ENCODE data around the gene ATP1B1. TPM values are rescaled to one million over a fixed set of nuclear protein-coding genes. Genes with fewer than 3 reads are reported as not detected.

Gene ATP1B1
- total and polyA plus RNA-seq, 10 donors: 3.1 to 101 (median 57.3) TPM

DNA sequence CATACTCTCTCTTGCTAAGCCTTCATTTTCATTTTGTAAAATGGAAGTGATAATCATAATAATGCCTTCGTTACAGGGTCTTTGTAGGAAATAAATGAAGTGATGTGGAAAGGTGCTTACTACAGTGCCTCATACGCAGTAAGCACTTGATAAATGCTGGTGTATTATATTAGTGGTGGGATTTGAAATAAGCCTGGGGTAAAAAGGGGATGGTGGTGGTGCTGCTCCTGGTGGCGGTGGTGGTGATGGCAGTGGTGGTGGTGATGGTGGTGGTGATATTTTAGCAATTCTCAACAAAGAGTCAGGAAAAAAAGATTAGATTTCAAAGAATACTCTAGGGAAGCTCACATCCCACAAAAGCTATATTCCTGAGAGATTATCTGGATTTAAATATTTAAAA, 35.5 kb upstream of the ATP1B1 start:
- H3K4me1 ChIP-seq: no peaks in the 10 kb centered on the region
- 84 to 97% (median 86%) methylated on average over 3 of the region's 3 CpGs for WGBS, 5 donors
- DNase-seq: no peak
- peaks cover 0 to 22% (median 16%) of the 10 kb centered on the region in 8 donors for H3K9me3 ChIP-seq
- TF ChIP-seq POLR2A (IDR thresholded peaks at IDR 0.05) (no peak), POLR2AphosphoS5 (IDR thresholded peaks at IDR 0.05) (no peak)
- TF ChIP-seq, protein P1, sequence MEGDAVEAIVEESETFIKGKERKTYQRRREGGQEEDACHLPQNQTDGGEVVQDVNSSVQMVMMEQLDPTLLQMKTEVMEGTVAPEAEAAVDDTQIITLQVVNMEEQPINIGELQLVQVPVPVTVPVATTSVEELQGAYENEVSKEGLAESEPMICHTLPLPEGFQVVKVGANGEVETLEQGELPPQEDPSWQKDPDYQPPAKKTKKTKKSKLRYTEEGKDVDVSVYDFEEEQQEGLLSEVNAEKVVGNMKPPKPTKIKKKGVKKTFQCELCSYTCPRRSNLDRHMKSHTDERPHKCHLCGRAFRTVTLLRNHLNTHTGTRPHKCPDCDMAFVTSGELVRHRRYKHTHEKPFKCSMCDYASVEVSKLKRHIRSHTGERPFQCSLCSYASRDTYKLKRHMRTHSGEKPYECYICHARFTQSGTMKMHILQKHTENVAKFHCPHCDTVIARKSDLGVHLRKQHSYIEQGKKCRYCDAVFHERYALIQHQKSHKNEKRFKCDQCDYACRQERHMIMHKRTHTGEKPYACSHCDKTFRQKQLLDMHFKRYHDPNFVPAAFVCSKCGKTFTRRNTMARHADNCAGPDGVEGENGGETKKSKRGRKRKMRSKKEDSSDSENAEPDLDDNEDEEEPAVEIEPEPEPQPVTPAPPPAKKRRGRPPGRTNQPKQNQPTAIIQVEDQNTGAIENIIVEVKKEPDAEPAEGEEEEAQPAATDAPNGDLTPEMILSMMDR (IDR thresholded peaks at IDR 0.05 in 8 of 11, conservative IDR thresholded peaks at IDR 0.05 in 3 of 11): no peak
- no peaks in the 10 kb centered on the region for H3K36me3 ChIP-seq
- peaks cover 0 to 12% (median 0%) of the 10 kb centered on the region in 7 donors for H3K27me3 ChIP-seq (replicated peaks in 1 of 7)
- H3K27ac ChIP-seq: no peak overlapping the region
- intact Hi-C loops (cut with DNase I; ENCODE audit: low total_unique reads): no loop called here
- H3K4me3 ChIP-seq: no peak overlapping the region

DNA sequence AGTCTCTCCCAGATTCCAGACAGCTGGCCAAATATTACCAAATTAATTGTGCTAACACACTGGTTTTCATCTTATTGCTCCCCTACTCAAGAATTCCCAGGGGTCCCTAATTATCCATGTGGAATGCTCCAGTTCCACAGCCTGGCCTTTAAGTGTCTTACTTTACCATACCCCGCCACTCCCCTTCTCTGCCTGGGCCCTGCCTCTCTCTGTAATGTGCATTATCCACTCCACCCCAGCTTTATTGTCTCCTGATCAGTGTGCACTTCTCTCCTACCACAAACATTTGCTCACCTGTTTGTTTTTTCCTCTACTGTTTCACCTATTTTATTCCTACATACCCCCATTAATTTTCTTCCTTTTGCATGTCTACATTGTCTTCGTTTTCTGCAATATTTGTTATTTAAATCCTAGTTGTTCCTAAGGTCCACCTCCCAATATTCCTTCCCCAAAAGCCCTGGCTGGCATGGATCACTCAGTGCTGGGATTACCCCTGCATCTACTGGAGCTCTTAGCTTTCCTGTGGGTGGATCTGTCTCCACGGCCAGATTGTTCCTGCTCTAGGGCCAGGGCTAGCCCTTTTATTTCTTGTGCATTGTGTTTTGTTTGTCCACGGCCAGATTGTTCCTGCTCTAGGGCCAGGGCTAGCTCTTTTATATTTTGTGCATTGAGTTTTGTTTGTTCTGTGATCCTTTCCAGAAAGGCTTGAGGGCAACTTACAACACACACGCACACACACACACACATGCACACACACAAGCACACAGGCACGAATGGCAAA, 33.4 kb upstream of the ATP1B1 start:
- no peak for DNase-seq
- H3K9me3 ChIP-seq: peaks cover 0 to under 1% (median 0%) of the 10 kb centered on the region in 8 donors
- no peaks in the 10 kb centered on the region for H3K4me1 ChIP-seq
- H3K4me3 ChIP-seq: no peak overlapping the region
- TF ChIP-seq POLR2AphosphoS5 (IDR thresholded peaks at IDR 0.05): no peak
- no peak for TF ChIP-seq POLR2A (IDR thresholded peaks at IDR 0.05)
- TF ChIP-seq, protein P1 (IDR thresholded peaks at IDR 0.05 in 8 of 11, conservative IDR thresholded peaks at IDR 0.05 in 3 of 11): no peak
- intact Hi-C loops (cut with DNase I; ENCODE audit: low total_unique reads): no loop called here
- H3K36me3 ChIP-seq: no peaks in the 10 kb centered on the region
- 75 to 85% (median 81%) methylated on average over 6 of the region's 6 CpGs for WGBS, 5 donors
- H3K27ac ChIP-seq: no peak overlapping the region
- H3K27me3 ChIP-seq (replicated peaks in 1 of 7): peaks cover 0 to 12% (median 0%) of the 10 kb centered on the region in 7 donors

- intact Hi-C loops (cut with DNase I; ENCODE audit: low total_unique reads): no loop called here
- no peak for DNase-seq
- Histone ChIP-seq H3K9me3 (no peaks in the 10 kb centered on the region), H3K4me3 (no peak overlapping the region), H3K27me3 (replicated peaks in 1 of 7) (peaks cover 0 to 4% (median 0%) of the 10 kb centered on the region in 7 donors), H3K4me1 (no peaks in the 10 kb centered on the region), H3K36me3 (no peaks in the 10 kb centered on the region), H3K27ac (no peak overlapping the region)
- TF ChIP-seq POLR2A (IDR thresholded peaks at IDR 0.05) (no peak), POLR2AphosphoS5 (IDR thresholded peaks at IDR 0.05) (no peak)
- TF ChIP-seq, protein P1 (IDR thresholded peaks at IDR 0.05 in 8 of 11, conservative IDR thresholded peaks at IDR 0.05 in 3 of 11): no peak
- 69 to 92% (median 76%) methylated on average over 1 of the region's 1 CpG for WGBS, 5 donors
These were observed 28.2 kb upstream of the ATP1B1 start for GRCh38 chr1:169078163-169078883.

Data from spleen (tissue), 11 donors.